ENCODE measurements around the gene BUD23. TPM values are rescaled to one million over a fixed set of nuclear protein-coding genes. Genes with fewer than 3 reads are reported as not detected.
A peak's percentile ranks its signal among the peaks of the same experiment; 100 is the strongest.

Gene BUD23
- total and polyA plus RNA-seq, 4 experiments from 2014 or later = 54.3 to 187 (median 87.5) TPM

GRCh38 chr7:73645643-73646174 is 37.7 kb upstream of the BUD23 start:
- H3K4me3 Mint-ChIP-seq = no peak overlapping the region
- Histone ChIP-seq H3K4me3 (ENCODE audit: low read length in 2 of 2) (no peak overlapping the region), H3K27ac (ENCODE audit: low read depth, low read length) (no peak overlapping the region), H3K36me3 (ENCODE audit: insufficient read depth, low read length) (no peaks in the 10 kb centered on the region), H3K9me3 (ENCODE audit: control insufficient read depth in 1 of 2, low read length in 2 of 2) (peaks cover 0 to 5% of the 10 kb centered on the region in 2 donors), H3K27me3 (ENCODE audit: insufficient read depth, low read length) (peaks cover 11% of the 10 kb centered on the region), H3K4me1 (ENCODE audit: insufficient read depth, low read length) (peaks cover 9% of the 10 kb centered on the region)
- CTCF ChIA-PET (ENCODE audit: partially characterized antibody) = interaction anchor here (1.0 to 1.3 kb wide), 2 partner anchors 80 to 89 kb away, joined by 3 to 4 read pairs; no protein-coding TSS in a partner anchor
- H3K9me3 Mint-ChIP-seq = peaks cover 0 to 15% (median 6%) of the 10 kb centered on the region in 8 donors
- no peaks in the 10 kb centered on the region for H3K36me3 Mint-ChIP-seq
- POLR2A ChIA-PET (ENCODE audit: partially characterized antibody) = no interaction called here
- peaks cover 31 to 37% of the 10 kb centered on the region in 2 donors for H3K27me3 Mint-ChIP-seq
- intact Hi-C loops (cut with micrococcal nuclease) = no loop called here
- peaks cover 0 to 6% (median under 1%) of the 10 kb centered on the region in 4 donors for H3K4me1 Mint-ChIP-seq
- no peak for DNase-seq
- H3K27ac Mint-ChIP-seq = no peak overlapping the region

- no peak overlapping the region for H3K4me3 ChIP-seq (ENCODE audit: low read length in 2 of 2)
- H3K36me3 Mint-ChIP-seq = no peaks in the 10 kb centered on the region
- H3K27me3 ChIP-seq (ENCODE audit: insufficient read depth, low read length) = peaks cover 15% of the 10 kb centered on the region
- peaks cover 35 to 41% of the 10 kb centered on the region in 2 donors for H3K27me3 Mint-ChIP-seq
- no peak for DNase-seq
- no peaks in the 10 kb centered on the region for H3K9me3 ChIP-seq (ENCODE audit: control insufficient read depth in 1 of 2, low read length in 2 of 2)
- no peaks in the 10 kb centered on the region for H3K36me3 ChIP-seq (ENCODE audit: insufficient read depth, low read length)
- POLR2A ChIA-PET (ENCODE audit: partially characterized antibody) = no interaction called here
- H3K27ac Mint-ChIP-seq = no peak overlapping the region
- no peak overlapping the region for H3K27ac ChIP-seq (ENCODE audit: low read depth, low read length)
- intact Hi-C loops (cut with micrococcal nuclease) = no loop called here
- H3K4me1 ChIP-seq (ENCODE audit: insufficient read depth, low read length) = peaks cover 9% of the 10 kb centered on the region
- CTCF ChIA-PET (ENCODE audit: partially characterized antibody) = interaction anchor here (0.9 to 1.4 kb wide), 3 partner anchors 31 to 88 kb away, joined by 3 to 5 read pairs (median 4); no protein-coding TSS in a partner anchor
- peak overlapping the region in 5 of 8 donors; percentile 23 to 76 (median 51) for H3K4me3 Mint-ChIP-seq
- H3K4me1 Mint-ChIP-seq = peaks cover 0 to 6% (median under 1%) of the 10 kb centered on the region in 4 donors
- H3K9me3 Mint-ChIP-seq = peaks cover 0 to 6% (median under 1%) of the 10 kb centered on the region in 8 donors
Measured at GRCh38 chr7:73646785-73647724, 36.3 kb upstream of the BUD23 start.

- H3K4me3 Mint-ChIP-seq = peak overlapping the region; percentile 59 to 72 (median 66)
- H3K4me1 ChIP-seq (ENCODE audit: insufficient read depth, low read length) = peaks cover 9% of the 10 kb centered on the region
- H3K9me3 Mint-ChIP-seq = peaks cover 0 to 2% (median 0%) of the 10 kb centered on the region in 8 donors
- no peak overlapping the region for H3K27ac Mint-ChIP-seq
- peaks cover 15% of the 10 kb centered on the region for H3K27me3 ChIP-seq (ENCODE audit: insufficient read depth, low read length)
- H3K9me3 ChIP-seq (ENCODE audit: control insufficient read depth in 1 of 2, low read length in 2 of 2) = no peaks in the 10 kb centered on the region
- peaks cover 0 to 6% (median under 1%) of the 10 kb centered on the region in 4 donors for H3K4me1 Mint-ChIP-seq
- H3K36me3 Mint-ChIP-seq = no peaks in the 10 kb centered on the region
- H3K36me3 ChIP-seq (ENCODE audit: insufficient read depth, low read length) = no peaks in the 10 kb centered on the region
- no peak overlapping the region for H3K27ac ChIP-seq (ENCODE audit: low read depth, low read length)
- peaks cover 41 to 42% of the 10 kb centered on the region in 2 donors for H3K27me3 Mint-ChIP-seq
- peak in 4 of 5 donors; percentile 24 to 31 (median 28) for DNase-seq
- CTCF ChIA-PET (ENCODE audit: partially characterized antibody) = interaction anchor here (0.9 kb wide), 1 partner anchor 32 kb away, joined by 3 read pairs; no protein-coding TSS in a partner anchor
- intact Hi-C loops (cut with micrococcal nuclease) = loop anchor here (1.0 kb wide), 1 partner anchor 77 kb away; no protein-coding TSS in a partner anchor
- POLR2A ChIA-PET (ENCODE audit: partially characterized antibody) = no interaction called here
- H3K4me3 ChIP-seq (ENCODE audit: low read length in 2 of 2) = peak overlapping the region; percentile 14 to 36
Measured at GRCh38 chr7:73647725-73648592, 35.4 kb upstream of the BUD23 start.

- Histone ChIP-seq H3K4me1 (ENCODE audit: insufficient read depth, low read length) (peaks cover 9% of the 10 kb centered on the region), H3K4me3 (ENCODE audit: low read length in 2 of 2) (no peak overlapping the region), H3K27ac (ENCODE audit: low read depth, low read length) (no peak overlapping the region), H3K36me3 (ENCODE audit: insufficient read depth, low read length) (no peaks in the 10 kb centered on the region), H3K9me3 (ENCODE audit: control insufficient read depth in 1 of 2, low read length in 2 of 2) (no peaks in the 10 kb centered on the region), H3K27me3 (ENCODE audit: insufficient read depth, low read length) (peaks cover 15% of the 10 kb centered on the region)
- no peak for DNase-seq
- Mint-ChIP-seq H3K4me1 (peaks cover 0 to 6% (median under 1%) of the 10 kb centered on the region in 4 donors), H3K27me3 (peaks cover 43 to 44% of the 10 kb centered on the region in 2 donors), H3K36me3 (no peaks in the 10 kb centered on the region), H3K9me3 (peaks cover 0 to 2% (median 0%) of the 10 kb centered on the region in 8 donors), H3K4me3 (peak overlapping the region in 6 of 8 donors; percentile 63 to 72 (median 68)), H3K27ac (no peak overlapping the region)
- CTCF ChIA-PET (ENCODE audit: partially characterized antibody) = no interaction called here
- POLR2A ChIA-PET (ENCODE audit: partially characterized antibody) = no interaction called here
- intact Hi-C loops (cut with micrococcal nuclease) = loop anchor here (1.0 kb wide), 1 partner anchor 77 kb away; no protein-coding TSS in a partner anchor
Measured at GRCh38 chr7:73648593-73649332, 34.6 kb upstream of the BUD23 start.

GRCh38 chr7:73649576-73649975 is 33.8 kb upstream of the BUD23 start:
- Histone ChIP-seq H3K36me3 (ENCODE audit: insufficient read depth, low read length) (no peaks in the 10 kb centered on the region), H3K27ac (ENCODE audit: low read depth, low read length) (no peak overlapping the region), H3K27me3 (ENCODE audit: insufficient read depth, low read length) (peaks cover 15% of the 10 kb centered on the region), H3K4me3 (ENCODE audit: low read length in 2 of 2) (no peak overlapping the region), H3K9me3 (ENCODE audit: control insufficient read depth in 1 of 2, low read length in 2 of 2) (no peaks in the 10 kb centered on the region), H3K4me1 (ENCODE audit: insufficient read depth, low read length) (peaks cover 9% of the 10 kb centered on the region)
- intact Hi-C loops (cut with micrococcal nuclease) = no loop called here
- DNase-seq = no peak
- H3K36me3 Mint-ChIP-seq = no peaks in the 10 kb centered on the region
- peaks cover 0 to 2% (median 0%) of the 10 kb centered on the region in 8 donors for H3K9me3 Mint-ChIP-seq
- H3K27ac Mint-ChIP-seq = no peak overlapping the region
- peaks cover 0 to 6% (median under 1%) of the 10 kb centered on the region in 4 donors for H3K4me1 Mint-ChIP-seq
- CTCF ChIA-PET (ENCODE audit: partially characterized antibody) = no interaction called here
- H3K4me3 Mint-ChIP-seq = peak overlapping the region in 3 of 8 donors; percentile 15 to 26 (median 16)
- POLR2A ChIA-PET (ENCODE audit: partially characterized antibody) = no interaction called here
- peaks cover 43 to 44% of the 10 kb centered on the region in 2 donors for H3K27me3 Mint-ChIP-seq

- peaks cover 39 to 44% of the 10 kb centered on the region in 2 donors for H3K27me3 Mint-ChIP-seq
Measured at GRCh38 chr7:73650524-73650923, 32.9 kb upstream of the BUD23 start.

More at GRCh38 chr7:73650524-73650923, 32.9 kb upstream of the BUD23 start:
- H3K27ac Mint-ChIP-seq = no peak overlapping the region
- ChIA-PET CTCF (ENCODE audit: partially characterized antibody) (no interaction called here), POLR2A (ENCODE audit: partially characterized antibody) (no interaction called here)
- no peak overlapping the region for H3K27ac ChIP-seq (ENCODE audit: low read depth, low read length)
- peaks cover 0 to 2% (median 0%) of the 10 kb centered on the region in 8 donors for H3K9me3 Mint-ChIP-seq
- H3K4me3 Mint-ChIP-seq = no peak overlapping the region
- H3K27me3 ChIP-seq (ENCODE audit: insufficient read depth, low read length) = peaks cover 15% of the 10 kb centered on the region
- H3K4me1 ChIP-seq (ENCODE audit: insufficient read depth, low read length) = peaks cover 9% of the 10 kb centered on the region
- no peak overlapping the region for H3K4me3 ChIP-seq (ENCODE audit: low read length in 2 of 2)
- DNase-seq = no peak
- peaks cover 0 to 6% (median under 1%) of the 10 kb centered on the region in 4 donors for H3K4me1 Mint-ChIP-seq
- H3K36me3 ChIP-seq (ENCODE audit: insufficient read depth, low read length) = no peaks in the 10 kb centered on the region
- H3K9me3 ChIP-seq (ENCODE audit: control insufficient read depth in 1 of 2, low read length in 2 of 2) = no peaks in the 10 kb centered on the region
- intact Hi-C loops (cut with micrococcal nuclease) = no loop called here
- H3K36me3 Mint-ChIP-seq = no peaks in the 10 kb centered on the region

Measured in CD4-positive, alpha-beta memory T cell (primary cell).